Mammary epithelial cell (primary cell): ENCODE data around the gene RORB.

Experiments
- EZH2 ChIP-seq: IDR thresholded peaks from 2 replicates; pipeline ENCODE4 v1.6.1; 2012; ENCODE audit warnings: low read length, inconsistent platforms, borderline replicate concordance
- TF ChIP-seq, protein P1 (sequence below), 2 donors: IDR thresholded peaks in 1 of 2; conservative IDR thresholded peaks in 1 of 2; 2 replicates each; pipeline ENCODE4 v1.5.1; 2011 to 2012; ENCODE audit warnings: inconsistent platforms in 2 of 2, low read length in 2 of 2, mild to moderate bottlenecking in 2 of 2, control low read depth in 1 of 2, low read depth in 1 of 2; ENCODE audit not compliant: insufficient read depth in 1 of 2; ENCODE audit errors: extremely low read depth in 1 of 2

- TF ChIP-seq, protein P1, sequence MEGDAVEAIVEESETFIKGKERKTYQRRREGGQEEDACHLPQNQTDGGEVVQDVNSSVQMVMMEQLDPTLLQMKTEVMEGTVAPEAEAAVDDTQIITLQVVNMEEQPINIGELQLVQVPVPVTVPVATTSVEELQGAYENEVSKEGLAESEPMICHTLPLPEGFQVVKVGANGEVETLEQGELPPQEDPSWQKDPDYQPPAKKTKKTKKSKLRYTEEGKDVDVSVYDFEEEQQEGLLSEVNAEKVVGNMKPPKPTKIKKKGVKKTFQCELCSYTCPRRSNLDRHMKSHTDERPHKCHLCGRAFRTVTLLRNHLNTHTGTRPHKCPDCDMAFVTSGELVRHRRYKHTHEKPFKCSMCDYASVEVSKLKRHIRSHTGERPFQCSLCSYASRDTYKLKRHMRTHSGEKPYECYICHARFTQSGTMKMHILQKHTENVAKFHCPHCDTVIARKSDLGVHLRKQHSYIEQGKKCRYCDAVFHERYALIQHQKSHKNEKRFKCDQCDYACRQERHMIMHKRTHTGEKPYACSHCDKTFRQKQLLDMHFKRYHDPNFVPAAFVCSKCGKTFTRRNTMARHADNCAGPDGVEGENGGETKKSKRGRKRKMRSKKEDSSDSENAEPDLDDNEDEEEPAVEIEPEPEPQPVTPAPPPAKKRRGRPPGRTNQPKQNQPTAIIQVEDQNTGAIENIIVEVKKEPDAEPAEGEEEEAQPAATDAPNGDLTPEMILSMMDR (conservative IDR thresholded peaks at IDR 0.05 in 1 of 2, IDR thresholded peaks at IDR 0.05 in 1 of 2; ENCODE audit: extremely low read depth in 1 of 2, insufficient read depth in 1 of 2, low read depth in 1 of 2, low read length in 2 of 2): no peak
- no peak for TF ChIP-seq EZH2
Measured at GRCh38 chr9:74653410-74654080, 156.4 kb downstream of the RORB start.
